Activated T-cell treated with anti-CD3 and anti-CD28 coated beads, Interleukin-2, amount 50 U/mL, for 72 hours (primary cell): Measurements from ENCODE around the gene ACYP2. TPM values are rescaled to one million over a fixed set of nuclear protein-coding genes. Genes with fewer than 3 reads are reported as not detected.
"Not testable (repeated sequence)": the region's sequence is repeated elsewhere in the genome, so short reads cannot be mapped to it uniquely, and the experiment has no call there.

Source experiments
- ATAC-seq, 2 donors: fragments of 150-1000 bp; cut with Tn5 transposase; replicated peaks in 1 of 2; 2 replicates each; pipeline ENCODE4 v1.10.0; 2021; ENCODE audit warnings: moderate library complexity in 2 of 2, mild to moderate bottlenecking in 1 of 2
- DNase-seq, 2 donors: peaks; one replicate each; pipeline ENCODE4 v3.0.0; 2021 to 2022; ENCODE audit warnings: mixed read lengths in 1 of 2
- H3K27ac Mint-ChIP-seq: one replicate; pipeline ENCODE4 v1.8.0; 2022; ENCODE audit warnings: mild to moderate bottlenecking, moderate library complexity, mixed read lengths
- H3K27me3 Mint-ChIP-seq: one replicate; pipeline ENCODE4 v1.8.0; 2022; ENCODE audit warnings: low read depth, mixed read lengths
- H3K36me3 Mint-ChIP-seq, 2 donors: one replicate each; pipeline ENCODE4 v1.8.0; 2022; ENCODE audit warnings: mixed read lengths in 2 of 2, mild to moderate bottlenecking in 1 of 2; ENCODE audit not compliant: insufficient read depth in 2 of 2
- H3K4me1 Mint-ChIP-seq: one replicate; pipeline ENCODE4 v1.8.0; 2022; ENCODE audit warnings: low read depth, mixed read lengths
- H3K4me3 Mint-ChIP-seq, 2 donors: one replicate each; pipeline ENCODE4 v1.8.0; 2022; ENCODE audit warnings: mild to moderate bottlenecking in 2 of 2, mixed read lengths in 2 of 2, moderate library complexity in 2 of 2
- H3K9me3 Mint-ChIP-seq, 2 donors: one replicate each; pipeline ENCODE4 v1.8.0; 2022; ENCODE audit warnings: mixed read lengths in 2 of 2
- total RNA-seq, 2 donors: library from RNA; stranded (reverse); gene quantifications; one replicate each; pipeline ENCODE4 v1.2.3, GENCODE V29; 2022

Gene ACYP2
- total RNA-seq, 2 donors from 2014 or later, result 9.6 to 10.8 TPM

DNA sequence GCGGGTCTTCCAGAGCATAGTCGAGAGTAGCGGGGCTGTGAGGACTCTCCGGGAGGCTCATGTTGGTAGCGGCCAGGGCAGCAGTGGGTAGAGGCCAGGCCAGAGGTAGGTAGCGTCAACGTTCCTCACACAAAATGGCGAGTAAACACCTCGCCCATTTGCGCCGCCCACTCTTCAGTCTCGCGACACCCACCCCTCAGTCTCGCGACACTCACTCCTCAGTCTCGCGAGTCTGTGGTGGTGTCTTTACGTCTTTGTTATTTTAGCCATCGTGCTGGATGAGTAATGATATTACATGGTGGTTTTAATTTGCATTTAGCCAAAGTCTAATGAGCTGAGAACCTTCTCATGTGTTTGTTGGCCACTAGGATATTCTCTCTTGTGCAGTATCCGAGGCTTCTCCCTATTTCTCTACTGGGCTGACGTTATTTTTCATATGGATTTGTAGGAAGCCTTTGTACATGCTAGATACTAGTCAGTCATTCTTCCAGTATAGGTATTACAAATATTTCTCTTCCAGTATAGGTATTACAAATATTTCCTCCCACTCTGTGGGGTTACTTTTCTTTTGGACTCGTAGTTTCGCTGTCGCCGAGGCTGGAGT lies 140.8 kb downstream of the ACYP2 start, which contains the start of gene TSPYL6:
Gene TSPYL6, minus strand, starts transcription at position 139 of the 604 bp plus-strand sequence. Its CDS starts 78 bp downstream, at position 61.
- Mint-ChIP-seq H3K4me1 (no peaks in the 10 kb centered on the region), H3K27me3 (no peaks in the 10 kb centered on the region), H3K4me3 (no peak within 1 kb of the TSS), H3K36me3 (peaks cover 2% of the 10 kb centered on the region in 2 donors), H3K27ac (no peak within 1 kb of the TSS), H3K9me3 (no peaks in the 10 kb centered on the region)
- ATAC-seq (no peak), DNase-seq (no peak)

DNA sequence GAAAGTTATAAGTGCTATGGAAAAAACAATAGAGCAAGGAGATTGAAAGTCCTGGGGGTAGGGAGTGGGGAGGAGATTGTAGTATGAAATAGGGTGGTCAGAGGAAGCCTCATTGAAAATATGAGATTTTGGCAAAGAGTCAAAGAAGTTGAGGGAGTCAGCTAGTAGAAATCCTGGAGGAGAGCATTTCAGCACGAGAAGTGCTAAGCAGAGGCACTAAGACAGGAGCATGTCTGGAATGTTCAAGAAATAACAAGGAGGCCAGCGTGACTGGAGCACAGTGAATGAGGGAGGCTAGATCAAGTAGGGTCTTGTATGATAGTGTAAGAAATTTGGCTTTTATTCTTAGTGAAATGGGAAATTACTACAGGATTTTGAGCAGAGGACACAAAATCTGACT lies 142.8 kb downstream of the ACYP2 start:
- no peak for ATAC-seq
- Mint-ChIP-seq H3K9me3 (peaks cover 0 to 2% of the 10 kb centered on the region in 2 donors), H3K27me3 (no peaks in the 10 kb centered on the region), H3K4me3 (no peak overlapping the region), H3K27ac (no peak overlapping the region), H3K36me3 (peaks cover 2 to 4% of the 10 kb centered on the region in 2 donors), H3K4me1 (no peaks in the 10 kb centered on the region)
- no peak for DNase-seq

DNA sequence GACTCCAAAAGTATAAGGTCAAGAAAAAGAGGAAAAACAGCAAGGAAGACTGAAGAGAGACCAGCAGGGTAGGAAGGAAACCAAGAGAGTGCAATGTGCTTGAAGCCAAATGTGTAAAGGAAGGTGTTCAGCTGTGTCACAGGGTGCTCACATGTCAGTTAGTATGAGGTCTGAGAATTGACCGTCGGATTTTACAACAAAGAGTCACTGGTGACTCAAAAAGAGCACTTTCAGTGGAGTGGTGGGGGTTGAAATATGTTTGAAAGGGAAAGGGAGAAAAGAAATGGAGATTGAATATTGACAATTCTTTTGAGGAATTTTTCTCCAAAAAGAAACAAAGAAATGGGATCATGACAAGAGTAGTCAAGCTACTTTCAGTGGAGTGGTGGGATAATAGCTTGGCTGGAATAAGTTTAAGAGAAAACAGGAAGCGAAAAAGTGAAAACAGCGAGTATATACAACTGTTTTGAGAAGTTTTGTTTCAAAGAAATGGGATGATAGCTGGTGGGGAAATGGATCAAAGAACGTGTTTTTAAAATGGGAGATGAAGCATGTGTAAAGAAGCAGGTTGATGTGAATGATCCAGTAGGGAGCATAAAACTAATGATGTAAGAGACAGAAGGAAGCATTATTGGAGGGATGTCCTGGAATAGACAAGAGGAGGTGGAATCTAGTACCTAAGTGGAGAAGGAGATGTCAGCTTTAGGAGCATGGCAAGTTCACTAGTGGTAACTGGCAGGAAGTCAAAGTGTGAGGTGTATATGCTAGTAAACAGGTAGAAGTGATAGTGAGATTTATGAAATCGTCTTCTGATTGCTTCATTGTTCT lies 144.2 kb downstream of the ACYP2 start:
- Mint-ChIP-seq H3K27me3 (no peaks in the 10 kb centered on the region), H3K4me1 (no peaks in the 10 kb centered on the region), H3K36me3 (peaks cover 4 to 6% of the 10 kb centered on the region in 2 donors), H3K4me3 (no peak overlapping the region), H3K27ac (no peak overlapping the region), H3K9me3 (peaks cover 0 to 5% of the 10 kb centered on the region in 2 donors)
- ATAC-seq, result peak in 1 of 2 donors; percentile 30
- no peak for DNase-seq

DNA sequence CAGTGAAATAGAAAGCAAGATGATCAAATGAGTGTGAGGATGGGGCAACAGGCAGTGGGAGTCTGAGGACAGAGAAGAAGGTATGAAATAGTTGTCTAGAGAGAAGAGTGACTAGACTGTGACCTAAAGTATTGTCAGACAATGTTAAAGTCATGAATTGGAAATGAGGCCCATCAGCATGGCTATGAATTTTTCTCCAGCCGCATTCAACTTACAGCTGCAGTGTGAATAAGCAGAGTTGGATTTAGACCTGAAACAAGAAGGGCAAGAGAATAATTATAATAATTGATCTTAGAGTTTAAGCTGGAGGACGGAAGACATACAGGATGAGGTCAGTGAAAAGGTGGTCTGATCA lies 144.8 kb downstream of the ACYP2 start:
- no peak overlapping the region for H3K4me3 Mint-ChIP-seq
- H3K27me3 Mint-ChIP-seq, result no peaks in the 10 kb centered on the region
- no peak overlapping the region for H3K27ac Mint-ChIP-seq
- H3K9me3 Mint-ChIP-seq, result peaks cover 0 to 5% of the 10 kb centered on the region in 2 donors
- H3K4me1 Mint-ChIP-seq, result no peaks in the 10 kb centered on the region
- H3K36me3 Mint-ChIP-seq, result peaks cover 4 to 6% of the 10 kb centered on the region in 2 donors
- no peak for ATAC-seq
- DNase-seq, result no peak

DNA sequence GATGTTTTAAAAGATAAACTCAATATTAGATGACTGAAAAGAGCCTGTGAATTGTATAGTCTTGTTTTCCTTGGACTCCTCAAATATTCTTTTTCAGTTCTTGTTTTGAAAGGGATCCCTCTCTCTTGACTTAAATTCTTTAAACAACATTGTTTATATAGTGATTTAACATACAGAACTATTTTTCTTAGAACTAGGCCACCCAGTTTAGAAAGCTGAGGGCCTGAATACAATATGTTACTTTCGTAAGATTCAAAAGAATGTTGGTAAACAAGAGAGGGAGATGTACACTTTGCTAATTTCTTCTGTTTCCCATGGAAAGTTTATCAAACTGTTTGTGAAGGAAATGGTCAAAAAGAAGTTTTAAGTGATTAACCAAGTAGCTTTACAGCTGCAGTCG lies 146.1 kb downstream of the ACYP2 start:
- peaks cover 3 to 4% of the 10 kb centered on the region in 2 donors for H3K36me3 Mint-ChIP-seq
- no peaks in the 10 kb centered on the region for H3K27me3 Mint-ChIP-seq
- H3K27ac Mint-ChIP-seq, result no peak overlapping the region
- no peaks in the 10 kb centered on the region for H3K4me1 Mint-ChIP-seq
- ATAC-seq (no peak), DNase-seq (no peak)
- H3K4me3 Mint-ChIP-seq, result no peak overlapping the region
- peaks cover 0 to 5% of the 10 kb centered on the region in 2 donors for H3K9me3 Mint-ChIP-seq

DNA sequence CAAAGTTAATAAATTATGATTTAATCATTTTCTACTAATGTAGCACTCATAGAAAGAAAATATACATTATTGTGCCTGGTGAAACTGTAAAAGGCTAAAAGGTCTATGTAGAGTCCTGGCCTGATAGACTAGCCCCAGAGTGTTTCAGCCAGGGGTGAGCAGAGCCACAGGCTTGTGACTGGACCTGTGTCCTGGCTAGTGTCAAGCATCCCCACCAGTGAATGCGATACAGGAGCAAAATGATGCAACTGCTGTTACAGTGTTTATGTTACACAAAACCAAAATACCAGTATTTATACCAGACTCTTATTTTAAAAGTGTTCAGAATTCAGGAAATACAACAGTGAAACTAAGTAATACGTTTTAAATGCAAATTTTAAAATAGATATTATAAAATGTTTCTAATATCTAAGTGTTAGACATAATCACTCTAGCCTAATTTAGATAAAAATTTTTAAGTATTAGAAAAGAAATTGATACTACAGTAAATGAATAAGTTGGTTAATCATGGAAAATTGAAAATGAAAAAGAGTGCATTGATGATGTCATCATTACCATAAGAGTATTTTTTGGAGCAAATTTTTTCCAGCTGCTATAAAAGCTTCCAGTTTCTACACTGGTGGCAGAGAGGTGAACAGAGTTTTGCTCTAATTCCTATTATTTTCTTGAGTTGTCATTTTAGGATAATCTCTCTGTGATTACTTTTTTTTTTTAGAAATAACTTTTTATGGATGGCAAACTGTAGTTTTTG lies 146.8 kb downstream of the ACYP2 start:
- H3K4me1 Mint-ChIP-seq, result no peaks in the 10 kb centered on the region
- no peak for DNase-seq
- H3K9me3 Mint-ChIP-seq, result peaks cover 0 to 5% of the 10 kb centered on the region in 2 donors
- no peak overlapping the region for H3K27ac Mint-ChIP-seq
- H3K4me3 Mint-ChIP-seq, result no peak overlapping the region
- ATAC-seq, result no peak
- H3K36me3 Mint-ChIP-seq, result peaks cover 3 to 4% of the 10 kb centered on the region in 2 donors
- no peaks in the 10 kb centered on the region for H3K27me3 Mint-ChIP-seq

DNA sequence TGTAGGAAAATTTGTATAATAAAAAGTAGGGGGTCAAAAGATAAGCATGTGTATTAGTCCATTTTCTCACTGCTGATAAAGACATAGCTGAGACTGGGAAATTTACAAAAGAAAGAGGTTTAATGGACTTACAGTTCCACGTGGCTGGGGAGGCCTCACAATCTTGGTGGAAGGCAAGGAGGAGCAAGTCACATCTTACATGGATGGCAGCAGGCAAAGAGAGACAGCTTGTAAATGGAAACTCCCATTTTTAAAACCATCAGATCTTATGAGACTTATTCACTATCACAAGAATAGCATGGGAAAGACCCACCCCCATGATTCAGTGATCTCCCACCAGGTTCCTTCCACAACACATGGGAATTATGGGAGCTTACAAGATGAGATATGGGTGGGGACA lies 149.7 kb downstream of the ACYP2 start:
- not testable (repeated sequence) for H3K4me1 Mint-ChIP-seq, H3K9me3 Mint-ChIP-seq, H3K36me3 Mint-ChIP-seq, H3K27ac Mint-ChIP-seq, ATAC-seq, DNase-seq, H3K27me3 Mint-ChIP-seq, H3K4me3 Mint-ChIP-seq

DNA sequence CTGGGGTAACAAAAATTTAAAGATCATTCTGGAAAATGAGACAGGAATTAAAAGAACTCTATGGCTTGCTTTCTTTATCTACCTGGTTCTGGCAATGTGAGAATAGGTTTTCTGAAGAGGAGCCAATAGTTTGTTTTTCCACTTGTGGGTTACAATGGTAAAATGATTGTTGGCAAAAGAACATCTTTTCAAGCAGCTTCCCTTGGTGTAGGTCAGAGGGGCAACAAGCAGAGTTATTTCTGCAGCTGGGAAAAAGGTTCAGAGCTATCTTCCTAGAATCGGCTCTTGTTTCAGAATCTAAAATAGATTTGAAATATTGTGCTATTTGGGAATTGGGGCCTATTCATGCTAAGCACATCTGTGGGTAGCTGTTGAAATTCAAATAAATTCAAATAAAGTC lies 152.2 kb downstream of the ACYP2 start:
- peaks cover 3 to 4% of the 10 kb centered on the region in 2 donors for H3K36me3 Mint-ChIP-seq
- ATAC-seq (no peak), DNase-seq (no peak)
- peaks cover 0 to 5% of the 10 kb centered on the region in 2 donors for H3K9me3 Mint-ChIP-seq
- H3K4me1 Mint-ChIP-seq, result peaks cover 15% of the 10 kb centered on the region
- H3K4me3 Mint-ChIP-seq, result no peak overlapping the region
- no peak overlapping the region for H3K27ac Mint-ChIP-seq
- H3K27me3 Mint-ChIP-seq, result no peaks in the 10 kb centered on the region

DNA sequence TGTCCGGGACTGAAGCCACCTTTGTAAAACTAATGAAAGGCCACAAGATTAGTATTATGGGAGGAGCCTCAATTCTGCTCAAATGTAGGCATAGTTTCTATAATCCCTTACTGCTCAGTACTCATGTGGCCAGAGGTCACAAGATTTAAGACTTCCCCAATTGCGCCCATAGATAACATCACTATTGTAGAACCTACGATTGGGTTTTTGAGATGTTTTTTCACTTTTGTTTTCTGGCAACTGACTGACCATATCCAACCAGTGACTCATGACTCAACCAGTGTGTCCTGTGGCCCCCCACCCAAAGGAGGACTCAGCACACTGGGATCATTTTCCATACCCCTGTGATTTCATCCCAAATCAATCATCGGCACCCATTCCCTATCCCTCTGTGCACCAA lies 155.8 kb downstream of the ACYP2 start:
- Mint-ChIP-seq H3K27ac (no peak overlapping the region), H3K4me1 (peaks cover 22% of the 10 kb centered on the region), H3K27me3 (no peaks in the 10 kb centered on the region), H3K9me3 (peaks cover 0 to 2% of the 10 kb centered on the region in 2 donors), H3K4me3 (no peak overlapping the region), H3K36me3 (peaks cover 4 to 6% of the 10 kb centered on the region in 2 donors)
- DNase-seq, result no peak
- ATAC-seq, result no peak

DNA sequence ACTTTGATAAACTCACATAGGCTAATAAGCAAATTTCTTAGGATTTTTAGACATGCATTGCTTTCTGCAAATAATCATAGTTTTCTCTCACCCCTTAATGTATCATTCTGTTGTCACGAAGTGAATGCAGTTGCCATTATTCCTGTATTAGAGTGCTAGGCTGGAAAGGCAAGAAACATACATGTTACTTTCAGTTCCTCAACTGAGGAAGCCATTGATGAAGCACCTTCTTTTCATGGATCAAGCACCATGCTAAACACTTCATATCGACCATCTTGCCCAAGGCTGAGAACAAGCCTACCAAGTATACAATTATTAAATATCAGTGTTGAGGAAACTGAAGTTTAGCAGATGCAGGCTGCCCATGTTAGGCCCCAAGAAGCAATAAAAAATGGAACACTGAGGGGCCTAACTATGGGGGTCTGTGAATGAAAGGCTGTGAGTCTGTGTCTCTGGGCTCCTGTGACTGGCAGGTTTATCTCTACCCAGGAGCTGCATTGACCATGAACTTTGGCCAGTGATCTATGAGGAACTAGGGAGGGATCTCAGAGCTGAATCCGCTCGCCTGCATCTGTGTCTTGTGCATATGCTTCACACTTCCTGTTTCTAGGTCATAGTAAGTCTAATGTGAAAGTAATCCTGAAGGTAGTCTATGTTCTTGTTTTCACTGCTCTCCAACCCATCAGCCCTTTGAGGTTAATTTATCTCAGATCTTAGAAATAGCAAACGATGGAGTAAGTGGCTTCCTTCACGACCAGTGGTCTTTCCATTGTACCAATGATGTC lies 156.6 kb downstream of the ACYP2 start:
- no peaks in the 10 kb centered on the region for H3K27me3 Mint-ChIP-seq
- DNase-seq, result no peak
- no peak overlapping the region for H3K27ac Mint-ChIP-seq
- peaks cover 22% of the 10 kb centered on the region for H3K4me1 Mint-ChIP-seq
- no peak for ATAC-seq
- peaks cover 4 to 6% of the 10 kb centered on the region in 2 donors for H3K36me3 Mint-ChIP-seq
- H3K9me3 Mint-ChIP-seq, result peaks cover 0 to 2% of the 10 kb centered on the region in 2 donors
- H3K4me3 Mint-ChIP-seq, result no peak overlapping the region

DNA sequence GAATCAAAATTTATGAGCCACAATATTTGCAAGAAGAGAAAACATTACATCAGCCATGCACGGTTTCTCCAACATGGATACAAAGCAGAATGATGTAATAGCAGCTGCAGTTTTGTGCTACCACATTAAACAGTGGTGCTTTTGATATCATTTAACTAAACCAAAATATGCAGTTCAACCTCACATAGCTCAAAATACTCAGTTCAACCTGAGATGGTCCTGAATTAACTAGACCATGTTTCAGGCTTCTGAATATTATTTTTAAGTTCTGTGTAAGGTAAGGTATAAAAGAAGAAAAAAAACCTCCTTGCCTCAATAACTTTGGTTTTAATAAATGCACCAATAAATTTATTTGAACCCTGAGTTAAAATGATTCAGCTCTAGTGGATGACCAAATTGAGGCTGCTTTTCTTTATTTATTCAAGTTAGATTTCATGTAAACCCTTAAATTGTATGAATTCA lies 159.4 kb downstream of the ACYP2 start:
- peak; percentile 53 to 70 for ATAC-seq
- DNase-seq, result no peak
- peaks cover 22% of the 10 kb centered on the region for H3K4me1 Mint-ChIP-seq
- H3K27me3 Mint-ChIP-seq, result no peaks in the 10 kb centered on the region
- H3K9me3 Mint-ChIP-seq, result peaks cover 0 to 2% of the 10 kb centered on the region in 2 donors
- peak overlapping the region; percentile 92 for H3K27ac Mint-ChIP-seq
- H3K4me3 Mint-ChIP-seq, result no peak overlapping the region
- H3K36me3 Mint-ChIP-seq, result peaks cover 4 to 6% of the 10 kb centered on the region in 2 donors

DNA sequence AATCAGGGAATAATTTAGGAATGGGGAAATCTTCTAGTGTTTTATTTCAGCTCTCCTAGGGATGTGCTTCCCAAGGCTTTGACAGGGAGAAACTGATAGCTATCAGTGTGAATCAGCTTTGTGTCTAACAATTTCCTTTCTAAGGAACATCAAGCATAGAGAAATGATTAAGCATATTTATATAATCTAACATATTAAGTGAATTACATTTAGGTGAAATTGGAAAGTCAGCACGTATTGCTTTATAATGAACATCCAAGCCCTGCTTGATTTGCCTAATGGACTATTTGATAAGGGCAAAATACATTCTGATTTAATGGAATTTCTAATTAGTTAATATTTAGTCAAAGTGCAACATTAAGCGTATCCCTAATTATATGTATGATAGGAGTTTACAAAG lies 160.1 kb downstream of the ACYP2 start:
- Mint-ChIP-seq H3K4me3 (no peak overlapping the region), H3K27ac (peak overlapping the region; percentile 92), H3K27me3 (no peaks in the 10 kb centered on the region), H3K9me3 (peaks cover 0 to 2% of the 10 kb centered on the region in 2 donors), H3K36me3 (peaks cover 4 to 6% of the 10 kb centered on the region in 2 donors), H3K4me1 (peaks cover 22% of the 10 kb centered on the region)
- no peak for ATAC-seq
- DNase-seq, result no peak
